GM18873 (cell line): ENCODE data around the gene PPP3CB.

Source experiments
- ATAC-seq: cut with Tn5 transposase; IDR thresholded peaks from one replicate; pipeline ENCODE4 v1.9.1; 2021; ENCODE audit warnings: mild to moderate bottlenecking, moderate library complexity, moderate number of reproducible peaks; ENCODE audit not compliant: unreplicated experiment, low FRiP score

Gene PPP3CB

DNA sequence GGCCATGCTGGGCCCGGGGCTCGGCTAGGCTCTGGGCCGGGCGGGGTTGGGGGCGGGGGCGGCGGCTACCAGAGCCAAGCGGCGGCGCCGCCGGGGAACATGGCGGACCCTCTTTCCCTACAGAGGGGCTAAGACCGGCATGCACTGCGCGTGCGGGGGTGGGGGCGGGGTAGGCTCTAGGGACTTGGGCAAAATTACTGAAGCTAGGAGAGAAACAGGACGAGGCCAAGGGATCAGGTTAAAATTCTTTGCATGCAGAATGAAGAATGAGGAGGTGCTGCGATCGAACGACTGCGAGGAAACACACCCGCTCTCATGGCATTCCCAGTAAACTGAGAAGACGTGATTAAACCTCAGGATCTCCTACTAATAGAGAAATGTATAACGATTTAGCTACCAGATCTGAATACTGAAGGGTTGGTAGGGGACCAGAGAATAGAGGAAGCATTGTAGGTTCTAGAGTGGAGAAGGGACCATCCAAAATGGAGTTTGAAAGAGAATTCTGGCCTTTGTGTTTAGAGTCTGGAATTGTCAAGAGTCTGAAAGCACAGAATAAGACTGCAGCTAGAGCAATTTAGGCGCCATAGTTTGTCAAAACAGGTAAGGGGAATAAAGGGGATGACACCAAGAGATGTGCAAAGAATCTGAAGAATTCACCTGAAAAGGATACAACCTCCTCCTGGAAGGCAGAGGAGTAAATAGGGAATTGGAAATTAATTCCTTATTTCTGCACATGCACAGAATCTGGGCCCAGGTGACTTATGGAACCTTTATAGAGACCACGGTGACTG lies at the start of gene PPP3CB:
PPP3CB (minus strand) TSS at position 141 of the 791 bp plus-strand sequence; CDS start at position 6, 135 bp downstream.
- peak; percentile 33 for ATAC-seq

DNA sequence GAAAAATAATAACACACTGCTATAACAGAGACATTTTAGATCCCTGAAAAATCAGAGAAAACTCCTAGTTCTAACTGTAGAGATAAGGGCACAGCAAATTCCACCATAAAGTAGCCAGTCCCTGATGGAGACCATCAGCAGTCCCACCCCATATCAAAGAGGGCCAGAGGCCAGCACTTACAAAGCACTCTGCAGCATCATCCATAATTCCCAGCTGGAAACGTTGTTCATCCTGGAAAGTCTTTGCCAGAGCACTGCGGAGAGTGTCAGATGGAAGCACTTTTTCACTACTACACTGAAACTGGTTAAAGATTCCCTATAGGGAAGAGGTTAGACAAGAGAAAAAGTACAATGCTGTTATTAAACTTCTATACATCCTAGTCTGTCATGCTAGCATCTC lies 49.5 kb upstream of the PPP3CB start:
- no peak for ATAC-seq

DNA sequence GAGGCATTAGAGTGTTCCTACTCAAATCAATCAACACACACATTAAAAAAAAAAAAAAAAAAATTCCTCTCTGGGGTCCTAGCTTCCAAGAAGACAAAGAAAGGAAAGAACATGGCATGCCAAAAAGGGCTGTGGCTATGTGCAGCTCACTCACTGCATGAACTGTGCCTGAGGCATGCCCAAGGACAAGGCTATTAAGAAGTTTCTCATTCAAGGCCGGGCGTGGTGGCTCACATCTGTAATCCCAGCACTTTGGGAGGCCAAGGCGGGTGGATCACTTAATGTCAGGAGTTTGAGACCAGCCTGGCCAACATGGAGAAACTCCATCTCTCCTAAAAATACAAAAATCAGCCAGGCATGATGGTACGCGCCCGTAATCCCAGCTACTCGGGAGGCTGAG lies 41.9 kb upstream of the PPP3CB start:
- ATAC-seq = no peak

- ATAC-seq = no peak
Measured at GRCh38 chr10:73537288-73537687, 41.5 kb upstream of the PPP3CB start.

- no peak for ATAC-seq
Measured at GRCh38 chr10:73534857-73535256, 39.0 kb upstream of the PPP3CB start.

DNA sequence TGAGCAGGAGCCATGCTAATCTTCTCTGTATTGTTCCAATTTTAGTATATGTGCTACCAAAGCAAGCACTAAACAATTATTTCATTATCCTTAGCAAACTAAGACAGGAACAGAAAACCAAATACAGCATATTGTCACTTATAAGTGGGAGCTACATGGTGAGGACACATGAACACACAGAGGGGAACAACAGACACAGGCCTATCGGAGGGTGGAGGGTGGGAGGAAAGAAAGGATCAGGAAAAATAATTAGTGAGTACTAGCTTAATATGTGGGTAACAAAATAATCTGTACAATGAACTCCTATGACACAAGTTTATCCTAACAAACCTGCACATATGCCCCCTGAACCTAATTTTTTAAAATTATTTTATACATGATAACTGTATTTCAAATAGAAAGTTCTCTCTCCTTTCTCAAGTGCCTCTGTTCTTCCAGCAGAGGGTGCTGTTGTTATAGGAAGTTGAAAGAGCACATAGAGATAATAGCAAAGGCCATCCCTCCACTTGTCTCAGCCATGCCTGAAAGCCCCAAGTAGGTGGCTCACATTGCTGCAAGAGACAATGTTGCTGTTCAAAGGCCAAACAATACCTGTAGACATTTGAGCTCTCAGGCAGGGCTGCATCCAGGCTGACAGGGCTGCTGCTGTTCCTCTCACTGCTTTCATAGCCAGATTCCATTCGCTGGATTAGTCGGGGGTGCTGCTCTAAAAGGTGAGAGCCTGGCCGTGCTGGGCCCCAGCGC lies 33.4 kb upstream of the PPP3CB start:
- no peak for ATAC-seq

GRCh38 chr10:73522263-73522662 lies 26.4 kb upstream of the PPP3CB start:
- no peak for ATAC-seq

DNA sequence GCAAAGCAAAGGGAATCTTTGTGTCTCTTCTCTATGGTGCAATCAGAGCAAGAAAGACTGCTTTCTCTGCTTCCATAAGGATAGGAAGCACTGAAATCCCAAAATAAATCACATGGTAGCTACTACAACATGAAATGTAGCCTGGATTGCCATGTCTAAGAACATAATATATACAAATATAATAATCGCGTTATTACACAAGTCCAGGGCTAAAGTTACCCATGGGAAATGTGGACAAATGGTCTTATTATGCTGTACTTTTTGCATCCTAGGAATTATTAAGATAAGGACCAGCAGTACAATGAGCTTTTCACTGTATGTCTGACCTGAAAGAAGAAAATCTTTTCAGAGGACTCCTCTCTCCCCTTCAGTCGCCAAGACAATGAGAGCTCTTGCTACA lies 23.5 kb upstream of the PPP3CB start:
- ATAC-seq = no peak

- ATAC-seq = no peak
Measured at GRCh38 chr10:73517166-73517888, 21.5 kb upstream of the PPP3CB start.

DNA sequence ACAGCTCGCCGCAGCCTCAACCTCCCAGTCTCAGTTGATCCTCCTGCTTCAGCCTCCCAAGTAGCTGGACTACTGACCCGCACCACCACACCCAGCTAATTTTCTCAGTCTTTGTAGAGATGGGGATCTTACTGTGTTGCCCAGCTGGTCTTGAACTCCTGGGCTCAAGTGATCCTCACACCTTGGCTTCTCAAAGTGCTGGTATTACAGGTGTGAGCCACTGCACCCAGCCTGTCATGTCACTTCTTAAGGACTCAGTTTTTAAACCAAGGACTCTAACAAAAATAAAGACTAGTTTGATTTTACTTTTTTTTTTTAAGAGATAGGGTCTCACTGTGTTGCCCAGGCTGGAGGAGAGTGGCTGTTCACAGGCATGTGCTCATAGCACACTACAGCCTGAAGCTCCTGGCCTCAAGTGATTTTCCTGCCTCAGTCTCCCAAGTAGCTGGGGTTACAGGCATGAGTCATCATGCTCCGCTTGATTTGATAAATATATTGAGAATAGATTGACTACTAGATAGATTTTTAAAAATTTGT lies 16.5 kb upstream of the PPP3CB start:
- no peak for ATAC-seq

GRCh38 chr10:73509695-73510094 lies 13.9 kb upstream of the PPP3CB start:
- ATAC-seq = no peak

GRCh38 chr10:73506491-73506890 lies 10.7 kb upstream of the PPP3CB start:
- ATAC-seq = no peak

GRCh38 chr10:73506074-73506473 lies 10.2 kb upstream of the PPP3CB start:
- ATAC-seq = no peak

DNA sequence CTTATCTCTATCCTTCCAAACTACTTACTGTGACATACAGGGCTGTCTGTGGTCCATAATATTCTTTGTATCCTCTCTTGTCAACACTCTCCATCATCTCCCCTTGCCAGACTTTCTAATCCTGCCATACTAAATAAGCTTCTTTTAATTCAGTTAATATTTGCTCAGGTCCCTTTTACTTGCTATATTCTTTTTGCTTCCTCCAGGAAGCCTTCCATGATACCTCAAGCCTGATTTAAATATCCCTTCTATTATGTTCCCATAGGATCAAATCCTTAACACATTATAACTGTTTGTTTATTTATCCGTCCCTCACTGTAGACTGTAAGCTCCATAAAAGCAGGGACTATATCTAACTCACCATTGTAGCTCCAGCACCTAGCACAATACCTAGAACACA lies 7.2 kb upstream of the PPP3CB start:
- no peak for ATAC-seq

- ATAC-seq = no peak
Measured at GRCh38 chr10:73501651-73502050, 5.8 kb upstream of the PPP3CB start.

DNA sequence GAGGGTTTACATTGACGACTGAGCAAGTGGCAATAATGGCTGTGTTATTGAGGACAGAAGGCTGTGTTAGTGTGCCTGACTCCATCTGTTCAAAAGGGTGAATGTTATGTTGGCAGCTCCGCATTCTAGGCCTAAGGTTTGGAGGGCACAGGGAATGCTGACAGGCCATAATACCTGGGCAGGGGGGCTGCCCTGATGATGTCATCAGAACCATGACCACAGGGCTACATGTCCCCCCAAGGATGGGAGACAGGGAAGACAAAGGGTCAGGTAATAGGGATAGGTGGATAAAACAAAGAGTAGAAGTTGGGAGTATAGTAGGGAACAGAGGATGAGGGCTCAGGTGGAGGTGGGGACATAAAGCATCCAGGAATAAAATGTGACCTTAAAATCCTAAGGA lies 1.8 kb upstream of the PPP3CB start:
- no peak for ATAC-seq

- ATAC-seq = peak; percentile 87
Measured at GRCh38 chr10:73495226-73495883, 469 bp downstream of the PPP3CB start.

GRCh38 chr10:73494877-73495225 lies 973 bp downstream of the PPP3CB start:
- no peak for ATAC-seq

DNA sequence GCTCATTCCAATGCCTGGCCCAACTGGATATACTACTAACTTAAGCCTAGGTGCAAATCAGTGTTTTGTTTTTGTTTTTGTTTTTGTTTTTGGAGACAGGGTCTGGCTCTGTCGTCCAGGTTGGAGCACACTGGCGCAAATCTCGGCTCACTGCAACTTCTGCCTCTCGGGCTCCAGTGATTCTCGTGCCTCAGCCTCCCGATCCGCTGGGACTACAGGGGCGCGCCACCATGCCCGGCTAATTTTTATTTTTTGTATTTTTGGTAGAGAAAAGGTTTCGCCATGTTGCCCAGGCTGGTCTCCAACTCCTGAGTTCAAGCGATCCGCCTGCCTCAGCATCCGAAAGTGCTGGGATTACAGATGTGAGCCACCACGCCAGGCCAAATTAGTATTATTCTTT lies 1.6 kb downstream of the PPP3CB start:
- ATAC-seq = no peak

DNA sequence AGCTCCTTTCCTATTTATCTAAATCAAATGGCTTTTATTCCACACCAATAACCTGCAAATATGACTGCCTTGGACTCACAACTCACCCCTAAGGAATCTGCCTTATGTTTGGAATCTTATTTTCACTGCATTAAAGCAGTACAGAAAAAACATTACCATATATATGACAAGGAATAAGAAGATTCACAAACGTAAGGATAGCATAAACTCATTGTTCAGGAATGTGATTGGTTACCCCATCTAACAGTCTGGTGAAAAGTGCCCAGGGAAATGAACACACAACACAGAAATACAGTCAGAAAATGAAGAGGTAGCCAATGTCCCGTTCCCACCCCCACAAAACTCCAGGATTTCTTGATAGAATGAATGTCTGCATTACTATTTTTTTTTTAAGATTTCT lies 2.0 kb downstream of the PPP3CB start:
- ATAC-seq = no peak

- ATAC-seq = no peak
Measured at GRCh38 chr10:73486601-73487000, 9.2 kb downstream of the PPP3CB start.
